ENCODE measurements around the gene TCF7L2.

Gene TCF7L2

GRCh38 chr10:113157441-113157840 lies 207.4 kb downstream of the TCF7L2 start:
- Histone ChIP-seq H3K4me1 (ENCODE audit: control insufficient read depth, low read length) (no peaks in the 10 kb centered on the region), H3K4me3 (ENCODE audit: low read length) (no peak overlapping the region), H3K4me2 (ENCODE audit: low read length) (no peak overlapping the region), H3K36me3 (ENCODE audit: control insufficient read depth, low read length) (no peaks in the 10 kb centered on the region; the same call in 1 of the 2 replicates), H3K9me2 (replicated peaks; ENCODE audit: control insufficient read depth, low read length) (no peaks in the 10 kb centered on the region), H3K79me2 (ENCODE audit: control insufficient read depth, low read length) (no peaks in the 10 kb centered on the region), H4K20me1 (ENCODE audit: control insufficient read depth, insufficient read depth, low read depth, low read length) (no peaks in the 10 kb centered on the region), H3K9me3 (ENCODE audit: control insufficient read depth, insufficient read depth, low read length) (no peaks in the 10 kb centered on the region), H3F3A (ENCODE audit: control insufficient read depth, insufficient read depth) (no peaks in the 10 kb centered on the region), H3K27me3 (ENCODE audit: control insufficient read depth, low read length) (no peaks in the 10 kb centered on the region), H3K27ac (ENCODE audit: low read depth, low read length) (no peak overlapping the region)
- TF ChIP-seq EZH2phosphoT487 (IDR thresholded peaks at IDR 0.05; ENCODE audit: borderline replicate concordance, low read length) (no peak), CTCF (IDR thresholded peaks at IDR 0.05; ENCODE audit: low read depth, low read length, poor library complexity, severe bottlenecking) (no peak)

GRCh38 chr10:113158183-113158582 lies 208.1 kb downstream of the TCF7L2 start:
- no peak overlapping the region for H3K27ac ChIP-seq (ENCODE audit: low read depth, low read length)
- H3K9me2 ChIP-seq (replicated peaks; ENCODE audit: control insufficient read depth, low read length) = no peaks in the 10 kb centered on the region
- no peaks in the 10 kb centered on the region for H3K79me2 ChIP-seq (ENCODE audit: control insufficient read depth, low read length)
- no peaks in the 10 kb centered on the region for H3K4me1 ChIP-seq (ENCODE audit: control insufficient read depth, low read length)
- H3K4me2 ChIP-seq (ENCODE audit: low read length) = no peak overlapping the region
- H3K27me3 ChIP-seq (ENCODE audit: control insufficient read depth, low read length) = no peaks in the 10 kb centered on the region
- TF ChIP-seq EZH2phosphoT487 (IDR thresholded peaks at IDR 0.05; ENCODE audit: borderline replicate concordance, low read length) (no peak), CTCF (IDR thresholded peaks at IDR 0.05; ENCODE audit: low read depth, low read length, poor library complexity, severe bottlenecking) (no peak)
- no peak overlapping the region for H3K4me3 ChIP-seq (ENCODE audit: low read length)
- no peaks in the 10 kb centered on the region for H3K36me3 ChIP-seq (ENCODE audit: control insufficient read depth, low read length)
- H4K20me1 ChIP-seq (ENCODE audit: control insufficient read depth, insufficient read depth, low read depth, low read length) = no peaks in the 10 kb centered on the region
- no peaks in the 10 kb centered on the region for H3F3A ChIP-seq (ENCODE audit: control insufficient read depth, insufficient read depth)
- no peaks in the 10 kb centered on the region for H3K9me3 ChIP-seq (ENCODE audit: control insufficient read depth, insufficient read depth, low read length)

GRCh38 chr10:113159563-113159962 lies 209.5 kb downstream of the TCF7L2 start:
- Histone ChIP-seq H3K79me2 (ENCODE audit: control insufficient read depth, low read length) (no peaks in the 10 kb centered on the region), H3K4me3 (ENCODE audit: low read length) (no peak overlapping the region), H3K36me3 (ENCODE audit: control insufficient read depth, low read length) (no peaks in the 10 kb centered on the region), H3K4me1 (ENCODE audit: control insufficient read depth, low read length) (no peaks in the 10 kb centered on the region), H3K9me3 (ENCODE audit: control insufficient read depth, insufficient read depth, low read length) (no peaks in the 10 kb centered on the region), H3K4me2 (ENCODE audit: low read length) (no peak overlapping the region), H3K27ac (ENCODE audit: low read depth, low read length) (no peak overlapping the region), H4K20me1 (ENCODE audit: control insufficient read depth, insufficient read depth, low read depth, low read length) (no peaks in the 10 kb centered on the region), H3K9me2 (replicated peaks; ENCODE audit: control insufficient read depth, low read length) (no peaks in the 10 kb centered on the region), H3K27me3 (ENCODE audit: control insufficient read depth, low read length) (no peaks in the 10 kb centered on the region), H3F3A (ENCODE audit: control insufficient read depth, insufficient read depth) (no peaks in the 10 kb centered on the region)
- no peak for TF ChIP-seq EZH2phosphoT487 (IDR thresholded peaks at IDR 0.05; ENCODE audit: borderline replicate concordance, low read length)

GRCh38 chr10:113160641-113161040 lies 210.6 kb downstream of the TCF7L2 start:
- Histone ChIP-seq H3K27me3 (ENCODE audit: control insufficient read depth, low read length) (no peaks in the 10 kb centered on the region), H4K20me1 (ENCODE audit: control insufficient read depth, insufficient read depth, low read depth, low read length) (no peaks in the 10 kb centered on the region), H3F3A (ENCODE audit: control insufficient read depth, insufficient read depth) (no peaks in the 10 kb centered on the region), H3K36me3 (ENCODE audit: control insufficient read depth, low read length) (no peaks in the 10 kb centered on the region), H3K4me3 (ENCODE audit: low read length) (no peak overlapping the region), H3K79me2 (ENCODE audit: control insufficient read depth, low read length) (no peaks in the 10 kb centered on the region), H3K4me1 (ENCODE audit: control insufficient read depth, low read length) (no peaks in the 10 kb centered on the region), H3K4me2 (ENCODE audit: low read length) (no peak overlapping the region), H3K9me3 (ENCODE audit: control insufficient read depth, insufficient read depth, low read length) (no peaks in the 10 kb centered on the region), H3K9me2 (replicated peaks; ENCODE audit: control insufficient read depth, low read length) (no peaks in the 10 kb centered on the region), H3K27ac (ENCODE audit: low read depth, low read length) (no peak overlapping the region)
- TF ChIP-seq CTCF (IDR thresholded peaks at IDR 0.05; ENCODE audit: low read depth, low read length, poor library complexity, severe bottlenecking) (no peak), EZH2phosphoT487 (IDR thresholded peaks at IDR 0.05; ENCODE audit: borderline replicate concordance, low read length) (no peak)

Data from DOHH2 (cell line).